DOHH2 (cell line): Measurements from ENCODE around the gene AHNAK.

Experiments
- H3F3A ChIP-seq: fragments of 200-600 bp; sonication (generic), shearing (Covaris generic); 2 replicates; pipeline ENCODE4 v1.6.0; 2016; ENCODE audit warnings: antibody characterized with exemption, mild to moderate bottlenecking; ENCODE audit not compliant: control insufficient read depth, insufficient read depth
- H3K27ac ChIP-seq: fragments of 200-600 bp; sonication (generic); 2 replicates; pipeline ENCODE4 v1.5.1; 2014; ENCODE audit warnings: low read depth, mild to moderate bottlenecking, low read length, moderate library complexity
- H3K27me3 ChIP-seq: fragments of 200-600 bp; sonication (generic); 2 replicates; pipeline ENCODE4 v1.6.1; 2014; ENCODE audit warnings: mild to moderate bottlenecking, low read length, mixed read lengths; ENCODE audit not compliant: control insufficient read depth
- H3K36me3 ChIP-seq: fragments of 200-600 bp; sonication (generic); 2 replicates; pipeline ENCODE4 v1.6.1; 2014; ENCODE audit warnings: mild to moderate bottlenecking, low read length, moderate library complexity, mixed read lengths; ENCODE audit not compliant: control insufficient read depth
- H3K4me1 ChIP-seq: fragments of 200-600 bp; sonication (generic); 2 replicates; pipeline ENCODE4 v1.6.1; 2014; ENCODE audit warnings: mild to moderate bottlenecking, low read length, mixed read lengths; ENCODE audit not compliant: control insufficient read depth
- H3K4me2 ChIP-seq: fragments of 200-600 bp; sonication (generic); 2 replicates; pipeline ENCODE4 v1.6.0; 2014; ENCODE audit warnings: mild to moderate bottlenecking, low read length, moderate library complexity
- H3K4me3 ChIP-seq: fragments of 200-600 bp; sonication (generic); 2 replicates; pipeline ENCODE4 v1.5.1; 2014; ENCODE audit warnings: mild to moderate bottlenecking, low read length, mixed read lengths
- H3K79me2 ChIP-seq: fragments of 200-600 bp; sonication (generic); 2 replicates; pipeline ENCODE4 v1.6.1; 2014; ENCODE audit warnings: mild to moderate bottlenecking, low read length, mixed read lengths; ENCODE audit not compliant: control insufficient read depth
- H3K9me2 ChIP-seq: fragments of 200-600 bp; sonication (generic); replicated peaks from 2 replicates; pipeline ENCODE4 v1.6.1; 2014; ENCODE audit warnings: mild to moderate bottlenecking, low read length, mixed read lengths; ENCODE audit not compliant: control insufficient read depth
- H3K9me3 ChIP-seq: fragments of 200-600 bp; sonication (generic); 2 replicates; pipeline ENCODE4 v1.6.1; 2014; ENCODE audit warnings: antibody characterized with exemption, low read length, mixed read lengths; ENCODE audit not compliant: control insufficient read depth, insufficient read depth
- H4K20me1 ChIP-seq: fragments of 200-600 bp; sonication (generic); 2 replicates; pipeline ENCODE4 v1.6.0; 2014; ENCODE audit warnings: low read depth, mild to moderate bottlenecking, antibody characterized with exemption, low read length, moderate library complexity; ENCODE audit not compliant: control insufficient read depth, insufficient read depth
- CTCF ChIP-seq: fragments of 200-600 bp; sonication (generic); IDR thresholded peaks from one replicate; pipeline ENCODE4 v1.5.1; 2014; ENCODE audit warnings: antibody characterized with exemption, mild to moderate bottlenecking, low read depth, low read length; ENCODE audit not compliant: poor library complexity, severe bottlenecking
- EZH2phosphoT487 ChIP-seq: fragments of 200-600 bp; sonication (generic); IDR thresholded peaks from 2 replicates; pipeline ENCODE4 v1.6.1; 2017; ENCODE audit warnings: borderline replicate concordance, mild to moderate bottlenecking, antibody characterized with exemption, low read length, moderate library complexity, mixed read lengths

The AHNAK gene

GRCh38 chr11:62512961-62513360 is 33.6 kb downstream of the AHNAK start:
- Histone ChIP-seq H3K27ac (no peak overlapping the region), H3K27me3 (peaks cover 5% of the 10 kb centered on the region; the same call in 1 of the 2 replicates), H4K20me1 (no peaks in the 10 kb centered on the region), H3K79me2 (no peaks in the 10 kb centered on the region), H3K9me2 (no peaks in the 10 kb centered on the region), H3K4me3 (no peak overlapping the region), H3K9me3 (no peaks in the 10 kb centered on the region), H3K4me1 (no peaks in the 10 kb centered on the region), H3K4me2 (no peak overlapping the region), H3F3A (no peaks in the 10 kb centered on the region), H3K36me3 (no peaks in the 10 kb centered on the region)
- TF ChIP-seq EZH2phosphoT487 = no peak
- TF ChIP-seq CTCF = no peak

GRCh38 chr11:62508336-62509058 is 38.1 kb downstream of the AHNAK start:
- H3K36me3 ChIP-seq = no peaks in the 10 kb centered on the region
- no peaks in the 10 kb centered on the region for H3K9me2 ChIP-seq
- H3K4me1 ChIP-seq = no peaks in the 10 kb centered on the region
- no peaks in the 10 kb centered on the region for H3K9me3 ChIP-seq
- H3K4me2 ChIP-seq = no peak overlapping the region
- TF ChIP-seq EZH2phosphoT487 (no peak), CTCF (no peak)
- H3K4me3 ChIP-seq = no peak overlapping the region
- no peaks in the 10 kb centered on the region for H4K20me1 ChIP-seq
- peaks cover 5% of the 10 kb centered on the region; the same call in 1 of the 2 replicates for H3K27me3 ChIP-seq
- no peak overlapping the region for H3K27ac ChIP-seq
- H3F3A ChIP-seq = no peaks in the 10 kb centered on the region
- no peaks in the 10 kb centered on the region for H3K79me2 ChIP-seq

GRCh38 chr11:62507125-62507422 is 39.5 kb downstream of the AHNAK start:
- Histone ChIP-seq H3F3A (no peaks in the 10 kb centered on the region), H4K20me1 (no peaks in the 10 kb centered on the region), H3K9me3 (no peaks in the 10 kb centered on the region), H3K27ac (no peak overlapping the region), H3K27me3 (peaks cover 11% of the 10 kb centered on the region), H3K4me3 (no peak overlapping the region), H3K36me3 (no peaks in the 10 kb centered on the region), H3K4me2 (no peak overlapping the region), H3K4me1 (no peaks in the 10 kb centered on the region), H3K79me2 (no peaks in the 10 kb centered on the region), H3K9me2 (no peaks in the 10 kb centered on the region)
- TF ChIP-seq CTCF (no peak), EZH2phosphoT487 (no peak)
